Measurements from ENCODE around the gene LRFN3.
"Not testable (repeated sequence)": the region's sequence is repeated elsewhere in the genome, so short reads cannot be mapped to it uniquely, and the experiment has no call there.

The LRFN3 gene, protein sequence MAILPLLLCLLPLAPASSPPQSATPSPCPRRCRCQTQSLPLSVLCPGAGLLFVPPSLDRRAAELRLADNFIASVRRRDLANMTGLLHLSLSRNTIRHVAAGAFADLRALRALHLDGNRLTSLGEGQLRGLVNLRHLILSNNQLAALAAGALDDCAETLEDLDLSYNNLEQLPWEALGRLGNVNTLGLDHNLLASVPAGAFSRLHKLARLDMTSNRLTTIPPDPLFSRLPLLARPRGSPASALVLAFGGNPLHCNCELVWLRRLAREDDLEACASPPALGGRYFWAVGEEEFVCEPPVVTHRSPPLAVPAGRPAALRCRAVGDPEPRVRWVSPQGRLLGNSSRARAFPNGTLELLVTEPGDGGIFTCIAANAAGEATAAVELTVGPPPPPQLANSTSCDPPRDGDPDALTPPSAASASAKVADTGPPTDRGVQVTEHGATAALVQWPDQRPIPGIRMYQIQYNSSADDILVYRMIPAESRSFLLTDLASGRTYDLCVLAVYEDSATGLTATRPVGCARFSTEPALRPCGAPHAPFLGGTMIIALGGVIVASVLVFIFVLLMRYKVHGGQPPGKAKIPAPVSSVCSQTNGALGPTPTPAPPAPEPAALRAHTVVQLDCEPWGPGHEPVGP

DNA sequence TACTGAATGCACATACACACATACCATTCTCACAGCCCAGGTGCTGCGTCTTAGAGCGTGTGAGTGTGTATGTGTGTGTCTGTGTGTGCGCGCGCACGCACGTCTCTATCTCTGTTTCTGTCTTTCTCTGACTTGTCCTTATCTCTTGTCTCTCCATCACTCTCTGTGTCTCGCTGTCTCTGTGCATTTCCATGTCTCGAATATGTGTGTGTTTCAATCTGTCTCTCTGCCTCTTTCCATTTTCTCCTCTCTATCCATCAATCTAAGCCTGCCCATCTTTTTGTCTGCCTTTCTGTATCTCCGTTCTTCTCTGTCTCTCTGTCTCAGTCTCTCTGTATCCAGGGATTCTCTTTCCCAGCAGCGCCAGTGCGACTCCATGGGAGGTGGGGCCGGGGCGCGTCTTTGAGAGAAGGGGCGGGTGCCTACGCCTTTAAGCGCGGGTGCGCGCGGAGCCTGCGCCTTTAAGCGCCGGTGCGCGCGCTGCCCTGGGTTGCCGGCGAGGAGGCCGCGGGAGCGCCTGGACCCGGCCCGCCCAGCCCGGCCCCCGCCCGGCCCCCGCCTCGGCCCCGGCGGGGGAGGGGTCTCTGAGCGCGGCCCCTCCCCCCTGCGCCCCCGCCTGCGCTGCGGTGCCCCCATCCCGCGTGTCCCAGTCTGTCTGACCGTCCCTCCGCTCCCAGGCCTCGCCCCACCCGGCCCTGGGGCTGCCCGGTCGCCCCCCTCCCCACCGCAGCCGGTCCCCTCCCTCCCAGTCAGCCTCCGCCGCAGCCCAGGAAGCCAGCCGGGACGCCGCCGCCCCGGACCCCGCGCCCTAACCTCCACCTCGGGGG lies at the start of gene LRFN3:
Gene LRFN3 (plus strand): TSS at position 464 of the 827 bp plus-strand sequence. CDS start 3,052 bp downstream, outside the sequence.
- DNase-seq: no peak
- TF ChIP-seq POLR2A (IDR thresholded peaks at IDR 0.05; ENCODE audit: low read length) (no peak), GATA1 (IDR thresholded peaks at IDR 0.05; ENCODE audit: low read depth, low read length) (no peak)

DNA sequence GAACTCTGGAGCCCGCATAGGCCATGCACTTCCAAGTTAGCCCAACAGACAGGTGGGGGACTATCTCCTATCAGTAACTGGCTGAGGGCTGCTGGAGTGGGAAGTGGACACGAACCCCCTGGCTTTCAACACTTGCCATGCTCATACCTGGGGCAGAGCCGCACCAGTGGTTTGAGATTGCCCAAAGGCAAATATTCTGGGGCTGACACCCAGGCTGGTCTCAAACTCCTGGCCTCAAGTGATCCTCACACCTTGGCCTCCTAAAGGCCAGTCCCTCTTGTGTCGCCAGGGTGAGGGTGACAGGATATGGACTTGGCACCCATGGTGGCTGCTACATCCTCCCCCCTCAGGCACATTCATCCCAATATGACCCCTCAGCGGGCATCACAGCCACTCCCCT lies 49.0 kb upstream of the LRFN3 start:
- TF ChIP-seq POLR2A (IDR thresholded peaks at IDR 0.05; ENCODE audit: low read length) (no peak), GATA1 (IDR thresholded peaks at IDR 0.05; ENCODE audit: low read depth, low read length) (no peak)
- DNase-seq: no peak

DNA sequence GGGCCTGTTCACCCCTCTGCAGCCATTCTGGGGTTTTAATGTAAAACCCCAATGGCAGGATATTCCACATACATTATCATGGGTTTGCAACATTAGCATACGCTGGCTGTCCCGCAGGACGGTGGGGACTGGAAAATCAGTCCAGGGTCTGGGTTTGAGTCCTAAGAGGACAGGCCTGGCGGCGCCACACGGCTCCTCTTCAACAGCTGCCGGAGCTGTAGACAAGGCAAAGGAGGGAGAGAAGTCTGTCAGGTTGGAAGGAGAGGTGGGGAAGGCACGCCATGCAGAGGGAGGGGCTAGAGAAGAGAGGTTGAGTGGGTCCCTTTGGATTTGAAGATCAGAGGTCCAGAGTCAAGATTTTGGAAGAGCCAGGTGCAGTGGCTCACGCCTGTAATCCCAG lies 47.8 kb upstream of the LRFN3 start:
- no peak for DNase-seq
- TF ChIP-seq POLR2A (IDR thresholded peaks at IDR 0.05; ENCODE audit: low read length): no peak
- no peak for TF ChIP-seq GATA1 (IDR thresholded peaks at IDR 0.05; ENCODE audit: low read depth, low read length)

DNA sequence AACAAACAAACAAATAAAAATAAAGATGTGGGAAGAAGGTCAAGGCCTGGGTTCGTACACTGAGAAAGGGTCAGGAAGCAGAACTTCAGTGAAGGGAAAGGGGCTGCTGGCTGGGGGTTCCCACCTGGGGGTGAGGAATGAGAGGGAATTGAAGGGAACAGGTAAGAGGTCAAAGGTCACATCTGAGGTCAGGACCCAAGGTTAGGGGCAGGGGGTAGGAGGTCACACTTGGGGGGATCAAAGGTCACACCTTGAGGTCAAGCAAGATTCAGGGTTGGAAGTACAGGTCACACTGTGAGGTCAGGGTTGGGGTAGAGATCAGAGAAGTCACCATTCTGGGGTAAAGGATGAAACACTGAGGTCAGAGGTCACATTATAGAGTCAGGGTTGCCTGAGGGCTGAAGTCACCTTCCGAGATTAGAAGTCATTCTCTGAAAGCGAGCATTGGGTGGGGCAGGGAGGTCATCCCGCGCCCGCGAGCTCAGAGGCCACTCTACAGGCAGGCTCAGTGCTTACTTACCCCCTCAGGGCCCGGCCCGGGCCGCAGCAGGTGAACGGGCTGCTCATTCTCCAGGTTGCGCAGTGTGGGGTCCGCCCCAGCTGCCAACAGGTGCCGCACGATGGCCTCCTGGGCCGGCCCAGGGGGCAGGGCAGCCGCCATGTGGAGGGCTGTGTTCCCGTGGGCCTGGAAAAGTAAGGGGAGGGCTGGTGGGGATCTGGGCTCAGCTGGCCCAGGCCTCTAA lies 46.6 kb upstream of the LRFN3 start:
- DNase-seq: no peak
- TF ChIP-seq GATA1 (IDR thresholded peaks at IDR 0.05; ENCODE audit: low read depth, low read length) (no peak), POLR2A (IDR thresholded peaks at IDR 0.05; ENCODE audit: low read length) (no peak)

DNA sequence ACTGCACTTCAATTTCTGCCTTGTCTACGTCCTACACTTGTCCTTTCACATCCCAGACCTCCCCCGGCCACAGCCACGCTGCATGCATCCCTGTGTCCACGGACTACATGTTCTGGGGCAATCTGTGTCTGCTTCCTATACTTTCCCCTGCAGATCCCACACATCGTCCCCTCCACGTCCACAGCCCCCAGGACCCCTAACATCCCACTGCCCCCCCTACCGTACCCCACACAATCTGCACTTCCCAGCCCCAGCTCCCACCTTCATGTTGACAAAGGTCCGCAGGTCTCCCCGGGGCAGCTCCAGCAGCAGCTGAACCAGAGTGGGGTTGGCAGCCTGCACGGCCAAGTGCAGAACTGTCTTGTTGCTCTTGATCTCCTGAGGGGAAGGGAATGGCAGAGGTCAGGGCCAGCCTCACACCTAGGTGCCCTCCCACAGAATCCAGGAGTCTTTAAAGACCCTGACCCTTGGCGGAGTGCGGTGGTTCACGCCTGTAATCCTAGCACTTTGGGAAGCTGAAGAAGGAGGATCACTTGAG lies 46.0 kb upstream of the LRFN3 start:
- TF ChIP-seq POLR2A (IDR thresholded peaks at IDR 0.05; ENCODE audit: low read length): no peak
- no peak for TF ChIP-seq GATA1 (IDR thresholded peaks at IDR 0.05; ENCODE audit: low read depth, low read length)
- DNase-seq: no peak

DNA sequence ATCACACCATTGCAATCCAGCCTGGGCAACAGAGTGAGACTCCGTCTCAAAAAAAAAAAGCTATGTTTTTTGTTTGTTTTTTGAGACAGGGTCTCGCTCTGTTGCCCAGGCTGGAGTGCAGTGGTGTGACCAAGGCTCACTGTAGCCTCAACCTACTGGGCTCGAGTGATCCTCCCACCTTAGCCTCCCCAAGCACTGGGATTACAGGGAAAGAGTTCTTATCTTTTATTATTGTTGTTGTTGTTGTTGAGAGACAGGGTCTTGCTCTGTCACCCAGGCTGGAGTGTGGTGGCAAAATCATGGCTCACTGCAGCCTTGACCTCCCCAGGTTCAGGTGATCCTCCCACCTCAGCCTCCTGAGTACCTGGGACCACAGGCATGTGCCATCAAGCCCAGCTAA lies 44.4 kb upstream of the LRFN3 start:
- DNase-seq: not testable (repeated sequence)

DNA sequence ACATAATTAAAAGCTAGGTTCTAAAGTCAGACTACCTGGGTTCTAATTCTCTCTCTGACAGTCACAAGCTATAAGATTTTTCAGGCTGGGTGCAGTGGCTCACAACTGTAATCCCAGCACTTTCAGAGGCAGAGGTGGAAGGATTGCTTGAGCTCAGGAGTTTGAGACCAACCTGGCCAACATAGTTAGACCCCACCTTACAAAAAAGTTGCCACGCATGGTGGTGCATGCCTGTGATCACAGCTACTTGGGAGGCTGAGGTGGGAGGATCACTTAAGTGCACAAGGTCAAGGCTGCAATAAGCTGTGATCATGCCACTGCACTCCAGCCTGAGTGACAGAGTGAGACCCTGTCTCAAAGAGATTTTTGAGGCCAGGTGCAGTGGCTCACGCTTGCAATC lies 41.8 kb upstream of the LRFN3 start:
- TF ChIP-seq GATA1 (IDR thresholded peaks at IDR 0.05; ENCODE audit: low read depth, low read length) (no peak), POLR2A (IDR thresholded peaks at IDR 0.05; ENCODE audit: low read length) (no peak)
- no peak for DNase-seq

DNA sequence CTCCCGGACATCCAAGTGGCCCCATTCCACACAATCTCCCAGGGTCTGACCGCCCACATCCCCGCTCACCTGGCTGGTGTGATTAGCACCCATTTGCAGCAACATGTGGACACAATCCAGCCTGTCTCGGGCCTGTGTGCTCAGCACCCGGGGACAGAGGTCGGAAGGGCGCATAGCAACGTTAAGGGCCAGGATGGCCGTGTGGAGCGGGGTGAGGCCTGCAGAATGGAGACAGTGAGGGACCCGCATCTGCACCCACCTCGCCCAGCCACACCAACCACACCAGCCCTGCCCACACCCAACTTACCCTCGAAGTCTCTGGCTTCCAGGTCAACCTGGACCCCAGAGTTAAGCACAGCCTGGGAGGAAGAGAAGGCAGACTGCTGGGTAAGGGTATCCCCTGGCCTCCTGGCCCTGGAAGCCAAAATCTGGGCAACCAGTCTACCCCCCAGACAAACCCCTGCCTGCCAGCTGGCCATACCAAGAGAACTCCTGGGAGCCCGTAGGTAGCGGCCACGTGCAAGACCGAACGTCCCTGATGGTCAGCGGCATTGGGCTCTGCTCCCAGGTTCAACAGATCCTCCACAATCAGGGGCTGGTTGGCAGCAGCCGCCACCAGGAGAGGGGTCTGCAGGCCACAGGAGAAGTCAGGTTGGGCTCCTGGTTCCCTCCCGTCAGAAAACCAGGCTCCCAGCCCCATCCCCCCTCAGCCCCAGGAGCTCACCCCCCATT lies 40.1 kb upstream of the LRFN3 start:
- no peak for DNase-seq
- TF ChIP-seq GATA1 (IDR thresholded peaks at IDR 0.05; ENCODE audit: low read depth, low read length): no peak
- TF ChIP-seq POLR2A (IDR thresholded peaks at IDR 0.05; ENCODE audit: low read length): no peak

DNA sequence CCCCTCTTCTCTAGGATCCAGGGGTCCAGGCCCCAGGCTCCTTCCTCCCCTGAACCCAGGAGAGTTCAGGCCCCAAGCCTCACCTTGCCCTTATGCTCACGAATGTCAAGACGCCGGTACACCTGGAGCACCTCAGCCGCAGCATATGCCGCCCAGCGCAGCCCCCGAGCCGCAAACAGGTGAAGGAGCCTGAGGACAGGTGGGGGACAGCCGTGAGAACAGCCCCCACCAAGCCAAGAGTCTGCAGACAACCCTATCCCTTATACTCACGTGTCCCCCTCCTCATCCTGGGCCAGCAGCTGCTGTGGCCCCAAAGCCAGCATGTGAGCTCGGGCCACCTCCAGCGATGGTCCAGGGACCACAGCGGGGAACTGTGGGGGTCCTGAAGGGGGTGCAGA lies 39.5 kb upstream of the LRFN3 start:
- DNase-seq: no peak
- TF ChIP-seq POLR2A (IDR thresholded peaks at IDR 0.05; ENCODE audit: low read length): no peak
- no peak for TF ChIP-seq GATA1 (IDR thresholded peaks at IDR 0.05; ENCODE audit: low read depth, low read length)

DNA sequence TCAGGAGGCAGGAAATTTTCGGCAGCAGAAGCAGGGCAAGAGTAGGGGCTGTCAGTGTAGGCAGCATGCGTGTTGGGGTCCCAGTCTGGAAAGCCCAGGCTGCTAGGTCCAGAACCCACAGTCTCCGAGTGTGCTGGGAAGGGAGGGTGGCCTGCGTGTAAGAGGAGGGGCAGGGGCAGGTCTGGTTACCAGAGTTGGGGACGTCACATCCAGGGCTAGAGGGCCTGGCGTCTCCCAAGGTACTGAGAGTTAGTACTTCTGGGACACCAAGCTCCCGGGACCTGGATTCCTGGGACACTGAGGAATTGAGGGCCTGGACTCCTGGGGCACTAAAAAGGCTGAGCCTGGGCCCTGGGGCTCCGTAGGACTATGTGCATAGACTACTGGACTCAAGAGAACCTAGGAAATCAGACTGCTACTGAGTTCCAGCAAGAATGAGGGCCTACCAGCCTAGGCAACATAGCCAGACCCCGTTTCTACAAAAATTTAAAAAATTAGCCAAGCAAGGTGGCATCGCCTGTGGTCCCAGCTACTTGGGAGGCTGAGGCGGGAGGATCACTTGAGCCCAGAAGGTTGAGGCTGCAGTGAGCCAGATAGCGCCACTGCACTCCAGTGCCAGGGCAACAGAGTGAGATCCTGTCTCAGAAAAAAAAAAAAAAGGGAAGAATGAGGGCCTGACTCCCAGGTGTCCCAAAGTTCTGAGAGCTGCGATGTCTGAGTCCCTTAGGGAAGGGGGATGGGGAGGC lies 38.3 kb upstream of the LRFN3 start:
- no peak for DNase-seq
- TF ChIP-seq POLR2A (IDR thresholded peaks at IDR 0.05; ENCODE audit: low read length) (no peak), GATA1 (IDR thresholded peaks at IDR 0.05; ENCODE audit: low read depth, low read length) (no peak)

DNA sequence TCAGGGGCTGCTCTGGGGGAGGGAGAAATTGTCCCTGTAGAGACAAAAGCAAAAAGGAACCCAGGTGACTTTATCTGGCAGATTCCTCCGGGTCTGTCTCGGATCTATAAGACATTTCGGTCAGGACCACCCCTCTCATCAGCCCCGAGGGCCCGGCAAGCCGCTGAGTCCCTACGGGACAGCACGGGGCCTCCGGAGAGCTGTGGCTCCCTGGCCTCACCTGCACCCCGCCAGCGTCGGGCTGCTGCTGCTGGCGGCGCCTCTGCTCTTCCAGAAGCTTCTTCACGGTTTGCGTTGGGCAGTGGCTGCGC lies 37.7 kb upstream of the LRFN3 start:
- TF ChIP-seq POLR2A (IDR thresholded peaks at IDR 0.05; ENCODE audit: low read length): peak; percentile 11
- no peak for TF ChIP-seq GATA1 (IDR thresholded peaks at IDR 0.05; ENCODE audit: low read depth, low read length)
- DNase-seq: no peak

DNA sequence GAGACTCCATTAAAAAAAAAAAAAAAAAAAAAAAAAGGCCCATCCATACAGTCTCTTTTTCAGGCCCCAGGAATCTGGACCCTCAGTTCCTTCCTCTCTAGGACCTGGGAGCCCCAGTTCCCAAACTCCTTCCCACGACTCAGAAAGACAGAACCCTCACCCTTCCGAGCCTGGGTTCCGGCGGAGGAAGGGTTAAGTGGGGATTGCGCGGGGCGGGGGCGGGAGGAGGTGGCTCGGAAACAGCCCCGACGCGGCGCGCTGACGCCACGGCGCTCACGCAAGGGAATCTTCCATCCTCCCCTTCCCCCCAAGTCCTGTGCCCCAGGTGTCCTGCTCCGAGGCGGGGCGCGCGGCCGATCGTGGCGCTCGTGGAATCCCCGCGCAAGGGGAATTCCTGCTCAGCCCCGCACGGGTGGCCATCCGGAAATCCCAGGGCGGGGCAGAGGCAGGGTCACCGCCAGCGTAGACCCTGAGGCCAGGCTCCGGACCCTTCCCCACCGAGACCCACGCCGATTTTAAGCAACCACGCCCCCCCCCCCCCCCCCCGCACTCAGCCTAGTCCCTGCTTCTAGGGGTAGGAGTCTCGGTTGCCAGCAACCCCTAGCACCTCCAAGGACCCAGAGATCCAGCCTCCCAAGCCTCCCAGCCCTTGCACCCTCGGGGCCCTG lies 36.5 kb upstream of the LRFN3 start:
- peak; percentile 66 to 67 for DNase-seq
- TF ChIP-seq GATA1 (IDR thresholded peaks at IDR 0.05; ENCODE audit: low read depth, low read length) (no peak), POLR2A (IDR thresholded peaks at IDR 0.05; ENCODE audit: low read length) (no peak)
